CD4-positive, CD25-positive, alpha-beta regulatory T cell (primary cell): Measurements from ENCODE around the gene SCN4B. TPM values are rescaled to one million over a fixed set of nuclear protein-coding genes. Genes with fewer than 3 reads are reported as not detected.

Experiments
- ATAC-seq, 2 donors: fragments of 150-1000 bp; cut with Tn5 transposase; one replicate each; pipeline ENCODE4 v1.10.0; 2021; ENCODE audit warnings: low read depth in 2 of 2, moderate number of reproducible peaks in 2 of 2, moderate library complexity in 1 of 2
- DNase-seq, 3 donors: peaks; one replicate each; pipeline versions ENCODE4 v3.0.0 to v3.0.0-alpha.2; 2012 to 2022; ENCODE audit warnings: mixed read lengths in 1 of 3
- H3K27ac ChIP-seq: one replicate; pipeline ENCODE4 v1.7.0; 2013; ENCODE audit warnings: mild to moderate bottlenecking, low read length; ENCODE audit not compliant: insufficient read depth, poor library complexity, severe bottlenecking
- H3K27me3 ChIP-seq: one replicate; pipeline ENCODE4 v1.7.0; 2013; ENCODE audit warnings: low read length; ENCODE audit not compliant: control insufficient read depth, insufficient read depth
- H3K36me3 ChIP-seq: one replicate; pipeline ENCODE4 v1.7.0; 2013; ENCODE audit warnings: mild to moderate bottlenecking, low read length, moderate library complexity; ENCODE audit not compliant: control insufficient read depth, insufficient read depth
- H3K4me1 ChIP-seq: 2 replicates; pipeline ENCODE4 v1.7.0; 2013; ENCODE audit warnings: mild to moderate bottlenecking, low read length; ENCODE audit not compliant: insufficient read depth, control insufficient read depth, poor library complexity, severe bottlenecking
- H3K4me3 ChIP-seq: one replicate; pipeline ENCODE4 v1.7.0; 2013; ENCODE audit warnings: low read depth, mild to moderate bottlenecking, low read length, moderate library complexity
- H3K9me3 ChIP-seq, 2 experiments: 1 replicate in 1 of 2; 2 replicates in 1 of 2; pipeline ENCODE4 v1.7.0; 2013; ENCODE audit warnings: low read length in 2 of 2, mild to moderate bottlenecking in 1 of 2, moderate library complexity in 1 of 2; ENCODE audit not compliant: control insufficient read depth in 2 of 2
- H3K27ac Mint-ChIP-seq, 3 donors: one replicate each; pipeline ENCODE4 v1.8.0; 2020 to 2022; ENCODE audit warnings: mild to moderate bottlenecking in 3 of 3, mixed read lengths in 3 of 3, moderate library complexity in 2 of 3
- H3K27me3 Mint-ChIP-seq: one replicate; pipeline ENCODE4 v1.8.0; 2022; ENCODE audit warnings: mild to moderate bottlenecking, mixed read lengths
- H3K36me3 Mint-ChIP-seq: one replicate; pipeline ENCODE4 v1.8.0; 2020; ENCODE audit warnings: mixed read lengths
- H3K4me1 Mint-ChIP-seq, 4 donors: one replicate each; pipeline ENCODE4 v1.8.0; 2020 to 2022; ENCODE audit warnings: mixed read lengths in 4 of 4, mild to moderate bottlenecking in 1 of 4
- H3K4me3 Mint-ChIP-seq, 4 donors: one replicate each; pipeline ENCODE4 v1.8.0; 2020 to 2022; ENCODE audit warnings: mild to moderate bottlenecking in 4 of 4, mixed read lengths in 4 of 4, moderate library complexity in 3 of 4
- H3K9me3 Mint-ChIP-seq, 7 donors: one replicate each; pipeline ENCODE4 v1.8.0; 2020 to 2022; ENCODE audit warnings: mixed read lengths in 7 of 7, mild to moderate bottlenecking in 3 of 7, moderate library complexity in 2 of 7
- polyA plus RNA-seq, 4 donors: library from polyadenylated mRNA; unstranded; fragments of 300-500 nt; fragmentation: Illumina TruSeq; gene quantifications; one replicate each; pipeline ENCODE4 v1.2.3, GENCODE V29; 2021
- total RNA-seq: library from RNA; stranded (reverse); gene quantifications from one replicate; pipeline ENCODE4 v1.2.3, GENCODE V29; 2022

SCN4B gene
- total and polyA plus RNA-seq, 5 donors from 2014 or later: not detected

DNA sequence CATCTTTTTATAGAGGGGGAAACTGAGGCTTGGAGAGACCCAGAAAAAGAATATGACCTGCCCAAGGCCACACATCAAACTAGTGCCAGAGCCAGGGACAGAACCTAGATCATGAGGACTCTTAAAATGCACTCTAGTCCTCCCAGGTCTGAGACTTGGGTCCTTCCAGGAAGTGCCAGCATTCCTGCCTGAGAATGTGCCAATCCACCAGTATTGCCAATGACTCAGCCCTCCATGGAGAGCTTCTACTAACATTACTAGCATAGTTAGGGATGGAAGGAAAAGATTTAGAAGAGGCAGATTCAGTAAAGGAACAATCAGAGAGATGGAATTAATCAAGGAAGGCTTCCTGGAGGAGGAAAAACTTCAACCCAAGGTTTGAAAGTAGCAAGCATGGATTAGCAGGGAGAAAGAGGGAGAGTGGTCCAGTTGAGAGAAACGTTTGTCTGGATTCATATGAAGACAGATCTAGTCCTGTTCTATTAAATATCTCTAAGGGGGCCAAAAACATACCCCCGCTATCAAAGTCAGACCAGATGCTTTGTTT is 45.8 kb downstream of the SCN4B start:
- DNase-seq (no peak), ATAC-seq (no peak)
- H3K27me3 Mint-ChIP-seq: peaks cover 10% of the 10 kb centered on the region
- no peak overlapping the region for H3K4me3 Mint-ChIP-seq
- no peak overlapping the region for H3K27ac Mint-ChIP-seq
- Histone ChIP-seq H3K27me3 (no peaks in the 10 kb centered on the region), H3K9me3 (no peaks in the 10 kb centered on the region), H3K4me3 (no peak overlapping the region), H3K36me3 (no peaks in the 10 kb centered on the region), H3K27ac (no peak overlapping the region), H3K4me1 (no peaks in the 10 kb centered on the region)
- H3K4me1 Mint-ChIP-seq: no peaks in the 10 kb centered on the region
- H3K9me3 Mint-ChIP-seq: peaks cover 0 to 4% (median 0%) of the 10 kb centered on the region in 7 donors
- H3K36me3 Mint-ChIP-seq: no peaks in the 10 kb centered on the region

DNA sequence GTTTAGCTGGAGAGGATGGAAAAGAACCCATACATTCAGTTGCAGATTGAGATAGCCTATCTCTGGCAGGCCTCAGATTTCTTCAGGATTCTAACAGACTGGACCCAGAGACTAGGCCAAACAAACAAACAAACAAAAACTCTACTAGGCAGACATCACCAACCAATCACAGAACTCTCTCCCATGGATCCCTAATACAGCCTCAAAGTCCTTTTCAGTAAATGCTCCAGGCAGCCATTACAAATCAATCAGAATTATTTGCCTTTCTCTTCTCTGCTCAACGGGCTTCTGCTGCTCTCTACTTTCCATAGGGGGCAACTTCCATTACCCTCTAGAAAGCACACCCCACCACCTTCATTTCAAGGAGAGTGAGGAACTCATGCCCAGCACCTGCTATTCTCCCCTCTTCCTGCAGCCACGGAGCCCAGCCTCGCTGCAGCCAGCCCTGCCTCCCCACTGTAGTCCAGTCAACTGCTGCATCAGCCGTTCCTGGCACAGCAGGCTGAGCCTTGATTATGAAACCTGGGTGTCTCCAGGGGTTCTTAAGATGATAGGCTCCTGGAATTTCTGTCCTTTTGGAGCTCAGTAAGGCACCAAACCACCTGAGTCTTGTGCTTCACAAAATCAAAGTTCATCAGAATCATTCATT is 46.8 kb downstream of the SCN4B start:
- Histone ChIP-seq H3K27me3 (no peaks in the 10 kb centered on the region), H3K36me3 (no peaks in the 10 kb centered on the region), H3K27ac (no peak overlapping the region), H3K9me3 (no peaks in the 10 kb centered on the region), H3K4me1 (no peaks in the 10 kb centered on the region), H3K4me3 (no peak overlapping the region)
- H3K27me3 Mint-ChIP-seq: peaks cover 10% of the 10 kb centered on the region
- H3K9me3 Mint-ChIP-seq: peaks cover 0 to 4% (median 0%) of the 10 kb centered on the region in 7 donors
- ATAC-seq (no peak), DNase-seq (no peak)
- no peak overlapping the region for H3K4me3 Mint-ChIP-seq
- H3K27ac Mint-ChIP-seq: no peak overlapping the region
- no peaks in the 10 kb centered on the region for H3K4me1 Mint-ChIP-seq
- no peaks in the 10 kb centered on the region for H3K36me3 Mint-ChIP-seq

DNA sequence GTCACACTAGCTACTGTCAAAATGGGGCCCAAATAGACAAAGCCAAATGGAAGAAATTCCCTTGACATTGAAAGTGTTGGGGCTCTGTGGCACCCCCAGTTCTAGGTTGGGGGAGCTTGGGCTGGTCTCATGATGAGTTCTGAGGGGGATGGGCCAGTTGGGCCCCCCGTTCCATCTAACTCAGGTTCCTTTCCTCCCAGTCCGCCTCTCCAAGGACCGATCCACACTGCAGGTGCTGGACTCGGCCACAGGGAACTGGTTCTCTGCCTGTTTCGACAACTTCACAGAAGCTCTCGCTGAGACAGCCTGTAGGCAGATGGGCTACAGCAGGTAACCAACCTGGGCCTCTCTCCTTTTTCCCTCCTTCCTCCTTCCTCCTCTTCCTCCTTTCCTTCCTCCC is 48.1 kb downstream of the SCN4B start:
- Histone ChIP-seq H3K27ac (no peak overlapping the region), H3K9me3 (no peaks in the 10 kb centered on the region), H3K27me3 (no peaks in the 10 kb centered on the region), H3K36me3 (no peaks in the 10 kb centered on the region), H3K4me1 (no peaks in the 10 kb centered on the region), H3K4me3 (no peak overlapping the region)
- Mint-ChIP-seq H3K9me3 (peaks cover 0 to 4% (median 0%) of the 10 kb centered on the region in 7 donors), H3K27ac (peak overlapping the region in 1 of 3 donors; percentile 17), H3K4me3 (no peak overlapping the region), H3K36me3 (no peaks in the 10 kb centered on the region), H3K4me1 (no peaks in the 10 kb centered on the region), H3K27me3 (peaks cover 5% of the 10 kb centered on the region)
- DNase-seq (no peak), ATAC-seq (no peak)

DNA sequence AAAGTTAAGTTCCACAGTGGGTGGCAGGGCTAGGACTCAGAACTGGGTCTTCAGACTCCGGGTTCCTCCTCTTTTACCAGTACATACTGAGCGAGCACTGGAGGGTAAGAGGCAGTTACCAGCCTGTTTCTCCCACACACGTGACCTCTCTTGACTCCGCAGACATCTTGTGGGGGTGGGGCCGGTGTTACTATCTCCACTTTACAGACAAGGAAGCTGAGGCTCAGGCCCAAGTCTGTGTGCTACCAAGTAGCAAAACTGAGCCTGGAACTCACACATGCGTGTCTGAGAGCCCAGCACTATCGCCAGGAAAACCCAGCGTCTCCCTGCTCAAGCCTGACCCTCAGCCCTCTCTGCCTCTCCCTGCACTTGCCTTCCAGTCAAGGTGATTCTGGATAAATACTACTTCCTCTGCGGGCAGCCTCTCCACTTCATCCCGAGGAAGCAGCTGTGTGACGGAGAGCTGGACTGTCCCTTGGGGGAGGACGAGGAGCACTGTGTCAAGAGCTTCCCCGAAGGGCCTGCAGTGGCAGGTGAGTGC is 49.8 kb downstream of the SCN4B start:
- Histone ChIP-seq H3K27ac (no peak overlapping the region), H3K4me1 (no peaks in the 10 kb centered on the region), H3K9me3 (no peaks in the 10 kb centered on the region), H3K4me3 (no peak overlapping the region), H3K27me3 (no peaks in the 10 kb centered on the region), H3K36me3 (no peaks in the 10 kb centered on the region)
- H3K27ac Mint-ChIP-seq: no peak overlapping the region
- ATAC-seq (no peak), DNase-seq (no peak)
- H3K4me3 Mint-ChIP-seq: no peak overlapping the region
- H3K4me1 Mint-ChIP-seq: peaks cover 0 to 2% (median 0%) of the 10 kb centered on the region in 4 donors
- H3K9me3 Mint-ChIP-seq: peaks cover 0 to 4% (median 0%) of the 10 kb centered on the region in 7 donors
- peaks cover 5% of the 10 kb centered on the region for H3K27me3 Mint-ChIP-seq
- H3K36me3 Mint-ChIP-seq: no peaks in the 10 kb centered on the region

DNA sequence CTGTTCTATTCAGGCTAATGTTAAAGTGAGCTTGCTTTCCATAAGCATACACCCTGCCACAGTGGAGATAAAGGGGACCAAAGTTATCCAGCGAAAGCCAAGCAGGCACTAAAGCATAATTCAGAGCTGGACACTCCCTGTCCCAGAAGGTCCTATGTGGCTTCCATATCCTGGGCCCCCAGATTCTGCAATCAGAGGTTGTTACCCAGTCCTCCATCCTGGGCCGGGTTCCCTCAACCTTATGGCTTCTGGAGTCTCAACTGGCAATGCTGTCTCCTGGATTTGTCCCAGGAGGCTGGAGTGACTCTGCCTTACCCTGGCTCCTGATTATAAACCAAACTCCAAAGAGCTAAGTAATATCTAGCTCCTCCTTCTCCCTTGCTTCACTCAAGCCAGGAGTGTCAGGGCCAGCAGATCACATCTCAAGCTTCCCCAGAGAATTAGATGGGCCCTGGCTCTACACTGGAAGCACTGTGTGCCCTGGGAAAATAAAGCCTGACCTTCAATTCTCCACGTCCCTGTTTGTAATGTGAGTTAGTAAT is 51.9 kb downstream of the SCN4B start:
- DNase-seq: no peak
- Mint-ChIP-seq H3K27me3 (peaks cover 13% of the 10 kb centered on the region), H3K27ac (peak overlapping the region in 1 of 3 donors; percentile 46), H3K9me3 (peaks cover 0 to 4% (median 0%) of the 10 kb centered on the region in 7 donors), H3K4me3 (no peak overlapping the region), H3K4me1 (peaks cover 0 to 2% (median 0%) of the 10 kb centered on the region in 4 donors), H3K36me3 (no peaks in the 10 kb centered on the region)
- no peak for ATAC-seq
- Histone ChIP-seq H3K9me3 (no peaks in the 10 kb centered on the region), H3K27me3 (no peaks in the 10 kb centered on the region), H3K4me1 (no peaks in the 10 kb centered on the region), H3K4me3 (no peak overlapping the region), H3K27ac (no peak overlapping the region), H3K36me3 (no peaks in the 10 kb centered on the region)

DNA sequence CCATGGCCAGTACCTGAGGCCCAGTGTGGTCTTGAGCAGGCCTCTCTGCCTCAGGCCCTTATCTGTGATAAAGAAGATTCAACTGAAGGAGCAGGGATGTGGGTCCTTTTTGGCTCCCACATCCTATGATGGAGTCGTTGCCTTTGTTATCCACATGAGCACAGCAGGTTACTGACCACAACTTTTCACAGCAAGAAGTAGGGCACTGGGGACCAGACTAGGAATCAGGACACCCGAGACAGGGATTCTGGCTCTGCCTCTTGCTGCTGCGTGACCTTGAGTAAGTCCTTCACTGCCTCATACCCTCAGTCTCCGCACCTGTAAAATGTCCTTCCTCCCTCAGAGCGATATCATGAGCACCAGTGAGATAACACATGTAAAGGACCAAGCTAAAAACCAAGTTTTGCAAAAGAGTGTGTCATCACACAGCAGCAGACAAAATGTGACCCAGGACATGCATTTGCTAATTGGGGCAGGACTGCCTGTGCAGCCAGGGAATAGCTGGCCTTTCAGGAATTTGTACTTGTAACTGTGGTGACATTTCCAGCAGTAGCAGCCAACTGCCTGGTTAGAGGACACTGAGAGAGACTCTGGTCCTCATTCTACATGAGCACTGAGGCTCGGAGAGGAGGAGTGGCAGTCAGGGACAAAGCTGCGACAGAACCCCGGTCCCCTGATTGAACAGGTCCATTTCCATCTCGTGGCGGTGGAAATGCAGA is 52.6 kb downstream of the SCN4B start:
- Mint-ChIP-seq H3K9me3 (peaks cover 0 to 4% (median 0%) of the 10 kb centered on the region in 7 donors), H3K4me3 (no peak overlapping the region), H3K4me1 (peaks cover 0 to 2% (median 0%) of the 10 kb centered on the region in 4 donors), H3K27me3 (peaks cover 9% of the 10 kb centered on the region), H3K36me3 (no peaks in the 10 kb centered on the region), H3K27ac (no peak overlapping the region)
- ATAC-seq (no peak), DNase-seq (no peak)
- Histone ChIP-seq H3K9me3 (no peaks in the 10 kb centered on the region), H3K27ac (no peak overlapping the region), H3K4me1 (no peaks in the 10 kb centered on the region), H3K27me3 (no peaks in the 10 kb centered on the region), H3K36me3 (no peaks in the 10 kb centered on the region), H3K4me3 (no peak overlapping the region)

DNA sequence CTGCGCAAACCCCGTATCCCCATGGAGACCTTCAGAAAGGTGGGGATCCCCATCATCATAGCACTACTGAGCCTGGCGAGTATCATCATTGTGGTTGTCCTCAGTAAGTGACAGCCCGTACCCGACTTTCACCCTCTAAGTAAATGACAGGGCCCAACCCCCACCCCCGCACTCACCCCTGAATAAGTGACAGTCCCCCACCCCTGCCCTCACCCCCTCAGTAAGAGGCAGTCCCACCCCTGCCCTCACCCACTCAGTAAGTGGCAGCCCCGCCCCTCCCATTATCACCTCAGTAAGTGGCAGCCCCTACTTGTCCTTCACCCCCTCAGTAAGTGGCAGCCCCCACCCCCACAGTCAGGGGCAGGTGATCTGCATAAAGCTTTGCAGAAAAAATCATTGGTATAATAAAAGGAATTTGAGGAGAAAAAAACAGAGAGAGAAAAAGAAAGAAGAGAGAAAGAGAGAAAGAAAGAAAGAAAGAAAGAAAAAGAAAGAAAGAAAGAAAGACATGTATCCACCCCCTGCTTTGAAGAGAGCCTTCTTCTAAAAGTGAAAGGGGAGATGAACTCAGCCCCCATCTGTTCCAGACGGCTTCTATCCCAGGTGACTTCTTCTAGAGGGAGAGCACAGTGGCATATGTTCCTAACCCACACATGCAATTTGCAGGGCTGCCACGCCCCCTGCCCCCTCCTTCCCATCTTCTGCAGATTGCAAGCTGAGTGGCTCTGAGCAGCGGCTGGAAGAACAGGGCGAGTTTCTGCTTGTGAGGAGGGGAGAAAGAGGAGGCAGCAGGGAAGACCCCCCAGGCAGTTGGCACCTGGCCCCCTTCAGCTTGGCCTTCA is 53.4 kb downstream of the SCN4B start:
- Histone ChIP-seq H3K4me1 (no peaks in the 10 kb centered on the region), H3K9me3 (no peaks in the 10 kb centered on the region), H3K36me3 (no peaks in the 10 kb centered on the region), H3K4me3 (no peak overlapping the region), H3K27me3 (no peaks in the 10 kb centered on the region), H3K27ac (no peak overlapping the region)
- Mint-ChIP-seq H3K27ac (no peak overlapping the region), H3K4me1 (peaks cover 0 to 2% (median 0%) of the 10 kb centered on the region in 4 donors), H3K36me3 (no peaks in the 10 kb centered on the region), H3K27me3 (peaks cover 9% of the 10 kb centered on the region), H3K4me3 (no peak overlapping the region), H3K9me3 (peaks cover 0 to 4% (median 0%) of the 10 kb centered on the region in 7 donors)
- no peak for ATAC-seq
- no peak for DNase-seq
